Stimulated activated CD4-positive, alpha-beta T cell treated with anti-CD3 and anti-CD28 coated beads, Interleukin-15, amount 100 ng/mL, for 48 hours (primary cell): ENCODE measurements around the gene PDCD6IP.
"Not testable (repeated sequence)": the region's sequence is repeated elsewhere in the genome, so short reads cannot be mapped to it uniquely, and the experiment has no call there.

Experiments used
- DNase-seq, 2 donors: peaks; one replicate each; pipeline ENCODE4 v3.0.0-alpha.2; 2020; ENCODE audit warnings: low read depth in 2 of 2

Gene PDCD6IP, protein sequence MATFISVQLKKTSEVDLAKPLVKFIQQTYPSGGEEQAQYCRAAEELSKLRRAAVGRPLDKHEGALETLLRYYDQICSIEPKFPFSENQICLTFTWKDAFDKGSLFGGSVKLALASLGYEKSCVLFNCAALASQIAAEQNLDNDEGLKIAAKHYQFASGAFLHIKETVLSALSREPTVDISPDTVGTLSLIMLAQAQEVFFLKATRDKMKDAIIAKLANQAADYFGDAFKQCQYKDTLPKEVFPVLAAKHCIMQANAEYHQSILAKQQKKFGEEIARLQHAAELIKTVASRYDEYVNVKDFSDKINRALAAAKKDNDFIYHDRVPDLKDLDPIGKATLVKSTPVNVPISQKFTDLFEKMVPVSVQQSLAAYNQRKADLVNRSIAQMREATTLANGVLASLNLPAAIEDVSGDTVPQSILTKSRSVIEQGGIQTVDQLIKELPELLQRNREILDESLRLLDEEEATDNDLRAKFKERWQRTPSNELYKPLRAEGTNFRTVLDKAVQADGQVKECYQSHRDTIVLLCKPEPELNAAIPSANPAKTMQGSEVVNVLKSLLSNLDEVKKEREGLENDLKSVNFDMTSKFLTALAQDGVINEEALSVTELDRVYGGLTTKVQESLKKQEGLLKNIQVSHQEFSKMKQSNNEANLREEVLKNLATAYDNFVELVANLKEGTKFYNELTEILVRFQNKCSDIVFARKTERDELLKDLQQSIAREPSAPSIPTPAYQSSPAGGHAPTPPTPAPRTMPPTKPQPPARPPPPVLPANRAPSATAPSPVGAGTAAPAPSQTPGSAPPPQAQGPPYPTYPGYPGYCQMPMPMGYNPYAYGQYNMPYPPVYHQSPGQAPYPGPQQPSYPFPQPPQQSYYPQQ

DNA sequence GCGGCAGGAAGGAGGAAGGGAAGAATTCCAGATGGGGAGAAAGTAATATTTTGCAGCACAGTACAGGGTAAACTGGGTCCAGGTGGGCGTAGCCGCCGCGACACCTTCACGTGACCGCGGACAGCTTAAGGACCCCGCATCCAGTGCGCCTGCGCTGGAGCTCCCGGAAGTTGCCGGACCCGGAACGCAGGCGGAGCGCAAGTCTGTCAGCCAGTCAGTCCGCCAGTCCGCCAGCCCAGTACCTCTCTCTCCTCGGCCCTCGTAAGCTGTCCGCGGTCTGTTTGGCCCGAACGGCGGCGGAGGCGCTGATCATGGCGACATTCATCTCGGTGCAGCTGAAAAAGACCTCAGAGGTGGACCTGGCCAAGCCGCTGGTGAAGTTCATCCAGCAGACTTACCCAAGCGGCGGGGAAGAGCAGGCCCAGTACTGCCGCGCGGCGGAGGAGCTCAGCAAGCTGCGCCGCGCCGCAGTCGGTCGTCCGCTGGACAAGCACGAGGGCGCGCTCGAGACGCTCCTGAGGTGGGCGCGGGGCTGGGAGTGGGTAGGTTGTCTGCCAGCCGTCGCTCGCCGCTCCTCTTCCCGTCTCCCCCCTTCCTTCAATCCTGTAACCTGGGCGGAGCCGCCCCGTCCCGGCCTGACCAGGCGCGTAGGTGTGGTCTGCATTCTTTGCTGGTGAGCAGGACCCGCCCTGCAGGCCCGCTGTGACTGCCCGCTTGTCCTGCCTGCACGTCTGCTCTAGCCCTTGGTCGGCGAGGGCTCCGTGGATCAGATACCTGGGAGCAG lies at the start of gene PDCD6IP:
TSS of gene PDCD6IP (plus strand) at position 213 of the 784 bp plus-strand sequence. CDS start at position 312, 99 bp downstream.
- DNase-seq, result peak; percentile 82

DNA sequence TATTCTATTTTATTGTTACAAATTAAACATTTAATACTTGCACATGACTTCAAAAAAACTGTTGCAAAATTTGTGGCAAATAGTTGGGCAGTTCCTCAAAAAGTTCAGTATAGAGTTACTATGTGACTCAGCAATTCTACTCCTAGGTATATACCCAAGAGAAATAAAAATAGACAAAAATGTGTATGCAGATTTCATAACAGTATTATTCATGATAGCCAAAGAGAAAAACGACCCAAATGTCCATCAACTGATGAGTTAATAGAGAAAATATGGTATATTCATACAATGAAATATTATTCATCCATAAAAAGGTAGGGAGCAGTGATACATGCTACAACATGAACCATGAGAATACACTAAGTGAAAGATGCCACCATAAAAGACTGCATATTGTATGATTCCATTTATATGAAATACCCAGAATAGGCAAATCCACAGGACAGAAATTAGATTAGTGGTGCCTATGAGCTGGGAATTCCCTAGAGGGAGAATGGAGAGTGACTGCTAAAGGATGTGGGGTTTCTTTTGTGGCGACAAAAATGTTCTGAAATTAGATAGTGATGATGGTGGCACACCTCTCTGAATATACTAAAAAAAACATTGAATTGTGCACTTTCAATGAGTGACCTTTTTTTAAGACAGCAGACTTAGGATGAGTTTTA lies 48.8 kb upstream of the PDCD6IP start:
- DNase-seq, result no peak

DNA sequence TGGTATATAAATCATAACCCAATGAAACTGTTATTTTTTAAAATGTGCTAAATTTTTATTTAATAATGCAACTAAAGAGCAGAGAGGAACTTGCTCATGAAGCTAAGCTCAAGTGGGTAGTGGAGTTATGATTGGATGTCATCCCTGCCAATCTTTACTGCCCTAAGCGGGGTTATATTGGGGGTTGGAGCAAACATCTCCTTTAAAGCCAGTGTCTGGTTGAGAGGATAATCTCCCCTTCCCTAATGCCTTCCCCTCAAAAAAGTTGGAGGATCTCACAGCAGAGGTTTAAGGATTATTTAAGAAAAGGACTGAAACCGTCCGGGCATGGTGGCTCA lies 48.2 kb upstream of the PDCD6IP start:
- no peak for DNase-seq

DNA sequence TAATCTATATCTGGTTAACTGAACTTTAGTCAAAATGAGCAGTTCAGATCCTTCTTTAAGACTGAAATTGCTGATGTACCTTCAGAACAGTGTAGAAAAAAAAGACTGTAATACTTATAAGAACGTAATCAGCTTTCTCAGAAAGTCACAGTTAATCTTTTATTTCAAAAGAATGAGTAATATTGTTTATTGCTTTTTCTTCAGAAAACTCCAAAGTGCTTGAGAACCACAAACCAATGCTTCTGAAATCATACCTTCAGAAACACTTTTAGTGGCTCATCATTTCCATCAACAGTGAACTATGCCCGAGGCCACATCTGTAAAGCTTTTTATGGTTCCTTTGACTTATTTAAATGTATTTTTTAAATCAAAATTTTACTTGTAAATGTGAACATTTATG lies 47.1 kb upstream of the PDCD6IP start:
- no peak for DNase-seq

DNA sequence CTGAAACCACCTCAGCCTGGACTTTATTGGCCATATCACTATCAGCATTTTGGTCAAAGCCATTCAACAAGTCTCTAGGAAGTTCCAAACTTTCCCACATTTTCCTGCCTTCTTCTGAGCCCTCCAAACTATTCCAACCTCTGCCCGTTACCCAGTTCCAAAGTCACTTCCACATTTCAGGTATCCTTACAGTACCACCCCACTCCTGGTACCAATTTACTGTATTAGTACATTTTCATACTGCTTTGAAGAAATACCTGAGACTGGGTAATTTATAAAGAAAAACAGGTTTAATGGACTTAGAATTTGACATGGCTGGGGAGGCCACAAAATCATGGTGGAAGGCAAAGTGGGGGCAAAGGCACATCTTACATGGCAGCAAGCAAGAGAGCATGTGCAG lies 44.0 kb upstream of the PDCD6IP start:
- DNase-seq, result not testable (repeated sequence)

DNA sequence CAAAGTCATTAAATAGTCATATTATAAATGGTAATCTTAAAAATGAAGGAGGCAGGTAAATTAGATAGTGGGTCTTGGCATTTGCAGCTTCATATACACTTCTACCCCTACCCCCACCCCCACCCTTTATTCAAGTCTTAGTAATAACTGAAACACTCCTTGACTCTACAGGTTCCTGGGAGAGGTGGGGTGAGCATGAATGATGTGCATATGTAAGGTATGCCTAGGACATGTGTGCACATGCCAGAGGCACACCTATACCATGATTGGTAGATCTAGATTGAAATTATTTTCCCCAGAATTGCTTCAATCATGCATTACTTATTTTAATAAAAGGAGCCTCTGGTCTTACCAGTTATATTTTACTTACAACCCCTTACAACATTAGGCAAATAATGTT lies 40.1 kb upstream of the PDCD6IP start:
- no peak for DNase-seq

DNA sequence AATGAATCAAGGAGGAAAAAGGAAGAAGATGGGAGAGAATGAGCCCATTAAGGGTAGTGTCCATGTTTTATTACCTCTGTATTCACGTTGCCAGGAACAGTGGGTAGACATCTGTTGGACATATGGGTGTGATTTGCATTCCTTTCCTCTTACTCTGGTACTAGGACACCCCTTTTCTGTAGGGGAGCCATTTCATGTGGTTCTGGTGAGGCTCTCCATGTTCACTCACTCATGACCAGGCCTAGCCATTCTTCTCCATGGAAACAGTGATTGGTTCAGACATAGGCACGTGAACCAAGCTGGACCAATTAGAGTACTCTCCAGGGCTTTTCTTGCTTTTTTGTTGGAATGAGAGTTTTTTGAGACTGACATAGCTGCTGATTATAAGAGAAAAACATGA lies 39.6 kb upstream of the PDCD6IP start:
- DNase-seq, result no peak

DNA sequence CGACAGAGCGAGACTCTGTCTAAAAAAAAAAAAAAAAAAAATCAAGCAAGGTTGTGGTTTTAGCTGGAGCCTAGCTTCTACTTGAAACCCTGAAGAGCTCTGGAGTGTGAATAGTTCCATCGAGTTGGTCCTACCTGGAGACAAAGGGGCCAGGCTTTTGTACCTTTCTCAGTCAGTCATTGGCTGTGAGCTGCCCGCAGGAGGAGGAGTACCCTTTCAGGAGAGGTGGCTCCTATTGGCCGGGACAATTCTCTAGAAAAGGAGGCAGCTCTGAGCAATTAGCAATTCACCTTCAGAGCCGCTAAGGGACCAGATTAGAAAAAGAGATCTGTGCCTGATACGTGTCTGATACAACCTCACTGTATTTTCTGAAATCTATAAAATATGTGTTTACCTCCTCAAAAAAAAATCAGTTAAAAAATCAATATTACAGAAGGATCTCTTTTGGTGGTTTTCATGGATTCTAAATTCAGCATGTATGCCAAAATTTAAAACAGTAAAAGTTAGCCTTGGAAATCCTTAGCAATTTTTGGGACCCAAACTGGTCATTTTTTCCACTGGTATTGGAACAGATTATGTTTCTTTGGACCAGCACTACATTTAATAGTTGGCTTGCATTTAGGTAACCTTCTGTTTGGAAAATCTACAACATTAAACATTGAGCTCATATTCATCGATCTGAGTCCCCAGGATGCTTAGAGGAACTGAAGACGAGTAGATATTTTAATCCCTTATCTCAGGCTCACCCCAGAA lies 29.7 kb upstream of the PDCD6IP start:
- DNase-seq, result no peak

DNA sequence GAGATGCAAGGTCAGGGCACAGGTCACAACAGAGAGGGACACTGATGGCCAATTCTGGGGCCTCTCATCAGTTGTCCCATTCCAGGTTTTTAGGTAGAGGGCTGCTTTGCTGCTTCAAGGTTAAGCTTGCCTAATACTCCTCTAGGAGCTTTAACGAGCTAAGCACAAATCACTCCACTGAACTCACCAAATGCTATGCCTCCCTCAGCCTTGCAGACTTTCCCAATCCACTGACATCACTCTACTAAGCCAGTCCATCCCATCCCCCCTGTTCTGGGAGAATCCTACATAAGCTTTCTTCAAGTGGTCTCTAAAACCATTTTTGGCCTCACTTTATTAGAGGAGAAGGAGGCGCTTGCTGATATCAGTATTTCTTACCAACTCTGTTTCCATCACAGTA lies 24.8 kb upstream of the PDCD6IP start:
- DNase-seq, result no peak

DNA sequence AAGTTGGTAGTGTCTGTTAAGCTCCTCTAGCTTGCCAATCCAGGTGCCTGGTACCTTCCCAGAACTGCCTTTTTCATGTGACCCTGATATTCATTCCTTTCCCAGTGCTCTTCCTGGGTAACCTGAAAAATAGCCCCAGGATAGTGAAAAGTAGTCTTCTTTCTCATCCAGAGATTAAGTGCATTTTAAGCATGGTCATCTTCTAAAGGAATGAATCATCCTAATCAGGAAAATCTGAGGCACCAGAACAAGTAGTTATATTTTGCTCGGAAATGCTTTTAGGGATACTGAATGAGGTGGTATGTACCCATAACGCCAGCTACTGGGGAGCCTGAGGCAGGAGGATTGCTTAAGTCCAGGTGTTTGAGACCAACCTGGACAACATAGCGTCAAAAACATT lies 23.1 kb upstream of the PDCD6IP start:
- DNase-seq, result no peak

DNA sequence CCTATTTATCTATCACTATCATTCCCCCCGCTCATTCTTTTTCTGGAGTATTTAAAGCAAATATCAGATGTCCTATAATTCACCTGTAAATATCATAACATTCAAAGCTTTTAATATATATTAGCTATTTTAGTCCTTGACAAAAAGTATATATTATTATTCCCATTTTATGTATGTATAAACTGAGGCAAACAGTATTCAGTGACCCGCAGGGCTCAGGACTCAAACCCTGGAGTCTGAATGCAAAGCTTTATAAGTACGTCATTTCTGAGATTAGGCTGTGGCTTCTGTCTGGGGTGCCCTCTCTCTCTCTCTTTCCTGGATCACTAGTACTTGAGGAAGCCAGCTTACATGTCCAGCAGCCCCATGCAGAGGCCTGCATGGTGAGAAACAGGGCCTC lies 20.4 kb upstream of the PDCD6IP start:
- no peak for DNase-seq

DNA sequence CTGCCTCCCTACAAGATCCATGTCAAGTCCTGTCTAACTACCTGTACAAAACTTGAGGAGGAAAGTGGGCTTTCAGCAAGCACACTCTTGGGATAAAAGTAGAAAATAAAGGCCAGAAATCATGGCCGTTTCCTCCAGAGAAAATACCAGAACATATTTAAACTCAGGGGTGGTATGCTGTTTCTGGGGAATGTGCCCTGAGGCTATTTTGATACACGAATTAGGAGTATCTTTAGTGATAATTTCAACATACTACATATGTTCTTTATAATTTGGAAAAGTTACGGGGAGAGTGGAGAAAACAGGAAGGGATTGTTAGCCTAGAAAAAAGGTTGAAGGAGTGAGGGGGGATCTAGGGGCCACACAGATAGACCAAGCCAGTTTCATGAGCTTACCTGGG lies 18.7 kb upstream of the PDCD6IP start:
- no peak for DNase-seq

DNA sequence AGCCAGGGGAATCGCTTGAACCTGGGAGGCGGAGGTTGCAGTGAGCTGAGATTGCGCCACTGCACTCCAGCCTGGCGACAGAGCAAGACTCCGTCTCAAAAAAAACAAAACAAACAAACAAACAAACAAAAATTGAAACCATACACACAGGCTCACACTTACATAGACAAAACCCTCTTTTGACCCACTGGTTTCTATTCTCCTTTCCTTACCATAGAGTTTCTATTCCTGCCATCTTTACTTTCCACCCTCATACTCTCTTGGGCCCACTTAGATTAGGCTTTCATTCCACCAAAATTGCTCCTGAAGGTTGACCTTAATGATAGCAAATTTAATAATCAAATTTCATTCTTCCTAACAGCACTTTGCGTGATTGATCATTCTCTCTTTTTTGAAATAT lies 17.0 kb upstream of the PDCD6IP start:
- DNase-seq, result not testable (repeated sequence)

DNA sequence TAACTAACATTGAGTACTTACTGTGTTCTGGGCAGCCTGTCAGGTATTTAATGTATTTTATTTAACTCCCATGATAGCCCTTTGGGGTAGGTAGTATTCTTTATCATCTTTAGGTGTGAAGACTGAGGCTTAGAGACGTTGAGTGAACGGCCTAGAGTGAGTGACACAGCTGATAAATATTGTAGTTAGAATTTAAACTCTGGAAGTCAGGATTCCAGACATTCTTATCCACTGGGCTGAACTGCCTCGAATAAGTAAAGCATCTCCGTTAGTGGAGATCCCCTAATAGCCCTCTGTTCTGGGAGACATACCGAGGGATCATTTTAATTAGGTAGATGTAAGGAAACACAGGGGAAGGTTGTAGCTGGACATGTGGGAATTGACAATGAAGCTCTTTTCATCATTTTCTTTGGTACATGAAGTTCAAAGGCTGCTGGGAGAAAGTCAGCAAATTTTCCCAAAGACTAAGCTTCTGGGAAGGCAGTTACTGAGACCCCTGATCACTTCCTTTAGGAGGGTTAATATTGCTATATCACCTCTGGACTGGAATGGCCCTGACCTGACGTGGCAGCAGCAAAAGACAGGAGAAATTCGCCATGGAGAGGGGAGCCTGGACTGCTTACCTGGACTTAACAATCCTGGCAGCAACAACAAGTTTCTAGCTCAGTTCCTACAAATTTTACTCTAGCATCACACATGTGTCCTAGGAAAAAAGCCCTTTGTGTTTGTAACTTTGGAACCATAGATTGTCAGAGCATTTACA lies 11.7 kb upstream of the PDCD6IP start:
- DNase-seq, result no peak

DNA sequence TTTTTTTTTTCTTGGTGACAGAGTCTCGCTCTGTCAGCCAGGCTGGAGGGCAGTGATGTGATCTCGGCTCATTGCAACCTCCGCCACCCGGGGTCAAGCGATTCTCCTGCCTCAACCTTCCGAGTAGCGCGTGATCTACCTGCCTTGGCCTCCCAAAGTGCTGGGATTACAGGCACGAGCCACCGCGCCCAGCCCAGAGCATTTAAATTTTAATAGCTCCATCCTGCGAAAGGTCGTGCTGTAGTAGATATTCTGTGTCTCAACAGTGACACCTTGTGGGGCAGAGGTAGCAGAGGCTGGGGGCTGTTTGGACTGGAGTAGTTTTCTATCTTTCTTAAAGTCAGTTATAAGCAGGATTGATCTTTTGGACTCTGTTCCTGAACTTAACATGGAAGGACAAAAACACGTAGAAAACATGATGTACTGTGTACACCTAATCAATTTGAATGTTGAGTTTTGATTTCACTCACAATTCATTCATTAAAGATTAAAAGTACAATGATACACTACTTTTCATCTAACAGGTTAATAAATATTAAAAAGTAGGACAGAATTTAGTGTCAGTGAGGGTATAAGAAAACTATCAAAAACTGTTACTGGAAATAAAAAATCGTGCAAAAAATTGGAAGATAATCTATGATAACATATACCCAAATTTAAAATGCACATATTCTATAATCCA lies 11.0 kb upstream of the PDCD6IP start:
- peak in 1 of 2 donors; percentile 35 for DNase-seq

DNA sequence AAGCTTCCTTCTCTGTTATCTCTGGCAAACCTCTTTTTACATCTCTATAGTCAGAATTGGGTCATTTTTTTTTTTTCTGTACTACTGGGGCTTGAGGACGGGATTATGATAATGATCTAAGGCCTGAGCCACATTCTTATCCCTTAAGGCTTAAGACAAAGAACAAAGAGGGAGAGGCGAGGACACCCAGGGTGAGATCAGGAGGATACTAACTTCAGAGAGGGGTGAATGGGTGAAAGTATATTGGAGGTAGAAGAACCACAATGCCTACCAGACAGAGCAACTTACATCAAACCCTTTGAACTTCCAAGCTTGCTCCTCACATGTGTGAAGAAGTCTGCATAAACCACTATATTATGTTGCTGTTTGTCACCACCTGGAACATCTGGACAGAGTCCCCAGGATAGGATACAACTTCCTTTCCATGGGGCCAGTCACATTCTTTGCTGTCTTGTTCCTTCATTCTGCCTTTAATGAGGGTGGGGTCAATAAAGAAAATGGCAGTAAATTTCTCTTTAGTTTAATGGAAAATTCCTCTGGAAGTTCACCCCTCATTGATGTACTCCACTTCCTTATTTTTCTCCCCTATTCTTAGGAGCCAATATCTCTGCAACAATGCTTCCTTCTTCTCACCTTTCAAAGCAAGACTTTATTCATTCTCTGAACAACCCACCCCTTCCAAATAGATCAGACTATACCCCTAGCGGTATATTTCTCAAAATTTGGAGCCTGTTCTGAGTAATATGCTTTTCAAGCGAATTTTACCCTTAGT lies 9.1 kb upstream of the PDCD6IP start:
- DNase-seq, result no peak

DNA sequence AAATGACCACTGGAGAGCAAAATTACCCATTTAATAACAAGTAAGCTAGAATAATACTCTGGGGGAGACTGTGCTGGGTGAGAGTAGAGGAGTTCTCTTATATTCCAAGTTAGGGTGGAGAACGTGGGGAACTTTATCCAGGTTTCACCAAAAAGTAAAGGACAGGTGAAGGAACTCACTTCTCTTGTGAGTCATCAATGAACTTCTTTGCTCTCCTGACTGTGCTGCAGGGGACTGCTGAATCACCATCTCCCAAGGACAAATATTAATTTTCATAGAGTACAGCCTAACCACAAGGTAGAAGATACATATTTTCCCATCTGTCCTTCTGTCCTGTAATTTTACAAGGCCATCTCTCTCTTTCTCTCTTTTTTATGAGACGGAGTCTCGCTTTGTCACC lies 8.3 kb upstream of the PDCD6IP start:
- DNase-seq, result no peak

DNA sequence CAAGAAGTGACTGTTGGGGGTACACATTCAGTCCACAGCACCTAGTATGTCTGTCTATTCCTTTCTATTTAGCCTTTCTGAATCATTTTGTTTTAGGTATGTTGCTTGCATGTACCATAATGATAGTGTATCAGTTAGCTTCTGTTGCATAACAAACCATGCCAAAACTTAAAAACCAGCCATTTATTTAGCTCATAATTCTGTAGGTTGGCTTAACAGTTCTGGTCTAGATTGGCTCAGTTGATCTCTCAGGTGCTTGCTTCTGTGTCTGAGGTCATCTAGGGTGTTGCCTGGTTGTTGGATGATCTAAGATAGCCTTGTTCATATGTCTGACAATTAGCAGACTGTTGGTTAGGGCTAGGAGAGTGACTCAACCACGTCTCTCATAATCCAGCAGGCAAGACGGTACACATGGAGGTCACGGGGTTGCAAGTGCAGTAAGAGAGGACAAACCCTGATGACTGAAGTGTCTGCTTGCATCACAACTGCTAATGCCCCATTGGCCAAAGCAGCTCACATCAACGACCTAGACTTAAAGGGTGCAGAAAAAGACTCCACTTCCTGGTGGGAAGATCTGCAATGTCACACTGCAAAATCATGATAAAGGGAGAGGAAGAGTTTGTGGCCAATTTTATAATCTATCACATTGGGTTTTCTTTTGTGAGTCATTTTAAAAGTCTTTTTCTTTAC lies 6.8 kb upstream of the PDCD6IP start:
- DNase-seq, result no peak
